HG03095 (cell line): ENCODE measurements around the gene ABCG1.

Experiments
- ATAC-seq: cut with Tn5 transposase; IDR thresholded peaks from one replicate; pipeline ENCODE4 v1.9.1; 2021; ENCODE audit warnings: moderate library complexity; ENCODE audit not compliant: unreplicated experiment

Gene ABCG1

GRCh38 chr21:42317826-42318746, 99.1 kb downstream of the ABCG1 start:
- no peak for ATAC-seq

DNA sequence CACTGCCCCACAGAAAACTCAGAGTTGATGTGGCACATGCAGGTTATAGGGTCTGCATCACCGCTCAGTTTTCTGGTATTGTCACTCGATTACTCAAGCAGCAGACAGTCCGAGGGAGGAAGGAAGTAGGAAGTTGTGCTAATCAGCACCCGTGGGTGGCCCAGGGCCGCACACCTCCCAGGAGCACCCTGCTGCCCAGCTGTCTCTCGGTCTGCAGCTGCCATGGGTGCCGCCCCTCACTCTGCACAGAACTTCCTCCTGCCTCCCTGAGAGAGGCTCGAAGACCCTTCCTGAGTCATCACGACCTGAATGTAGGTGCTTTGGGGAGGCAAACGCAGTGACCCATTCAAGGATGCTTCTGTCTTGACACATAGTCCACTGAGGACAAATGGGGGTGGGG, 100.4 kb downstream of the ABCG1 start:
- no peak for ATAC-seq

DNA sequence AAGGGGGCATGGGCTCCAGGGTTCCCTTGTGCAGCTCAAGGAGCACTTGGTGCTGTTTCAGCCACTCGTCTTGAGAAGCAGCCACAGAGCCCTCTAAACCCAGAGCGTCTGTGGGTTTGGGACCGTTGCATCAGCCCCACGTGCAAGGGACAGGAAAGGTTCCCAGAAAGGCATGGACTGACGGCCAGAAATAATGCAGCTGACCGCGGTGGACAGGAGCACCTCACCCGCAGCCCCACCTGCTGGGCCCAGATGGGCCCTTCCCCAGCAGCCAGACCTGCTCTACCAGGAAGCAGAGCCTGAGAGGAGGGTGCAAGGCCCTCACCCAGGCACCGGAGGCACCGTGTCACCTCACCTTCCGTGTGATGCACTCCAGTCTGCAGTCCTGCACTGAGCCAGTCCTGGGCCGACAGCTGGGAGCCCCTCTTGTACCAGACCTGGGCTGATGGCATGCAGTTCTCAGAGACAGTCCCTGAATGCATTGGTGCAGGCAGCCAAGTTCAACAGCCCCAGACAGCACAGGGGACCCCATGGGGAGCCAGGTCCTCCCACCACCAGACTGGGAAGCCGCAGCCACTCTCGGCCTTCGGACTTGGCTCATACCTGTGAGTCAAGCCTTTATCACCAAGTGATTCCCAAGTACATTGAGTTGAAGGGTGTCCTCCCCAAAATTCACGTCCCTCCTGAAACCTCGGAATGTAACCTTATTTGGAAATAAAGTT, 101.1 kb downstream of the ABCG1 start:
- no peak for ATAC-seq

DNA sequence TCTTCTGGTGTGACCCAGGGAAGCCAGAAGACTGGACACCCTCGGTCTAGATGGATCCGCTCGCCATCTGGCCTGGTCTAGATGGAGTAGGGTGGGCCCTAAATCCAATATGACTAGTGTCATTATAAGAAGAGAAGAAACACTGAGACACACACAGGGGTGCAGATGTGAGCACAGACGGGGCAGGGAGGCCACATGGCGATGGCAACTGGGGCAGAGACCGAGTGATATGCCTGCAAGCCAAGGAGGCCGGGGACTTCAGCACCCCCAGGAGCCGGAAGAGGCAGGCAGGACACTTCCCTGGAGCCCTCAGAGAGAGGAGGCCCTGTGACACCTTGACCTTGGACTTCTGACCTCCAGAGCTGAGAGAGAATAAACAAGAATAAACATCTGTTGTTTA, 101.9 kb downstream of the ABCG1 start:
- no peak for ATAC-seq

DNA sequence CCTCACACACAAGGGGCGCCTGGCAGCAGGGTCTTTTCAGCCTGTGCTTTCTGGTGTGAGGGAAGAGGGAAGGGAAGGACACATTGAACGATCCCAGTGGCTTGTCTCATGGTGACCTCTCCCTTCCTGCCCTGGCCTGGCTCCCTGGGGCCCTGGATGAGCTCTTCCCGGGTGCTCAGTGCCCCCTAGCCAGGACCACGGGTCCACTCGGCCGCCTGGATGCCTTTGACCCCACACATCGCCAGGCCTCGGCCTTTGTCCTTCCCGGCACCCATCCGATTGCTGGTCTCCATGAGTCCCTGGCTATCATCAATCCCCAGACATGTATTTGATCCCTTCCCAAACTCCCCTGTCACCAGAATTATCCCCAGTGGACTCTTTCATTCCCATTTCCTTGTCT, 102.3 kb downstream of the ABCG1 start:
- ATAC-seq, result no peak

DNA sequence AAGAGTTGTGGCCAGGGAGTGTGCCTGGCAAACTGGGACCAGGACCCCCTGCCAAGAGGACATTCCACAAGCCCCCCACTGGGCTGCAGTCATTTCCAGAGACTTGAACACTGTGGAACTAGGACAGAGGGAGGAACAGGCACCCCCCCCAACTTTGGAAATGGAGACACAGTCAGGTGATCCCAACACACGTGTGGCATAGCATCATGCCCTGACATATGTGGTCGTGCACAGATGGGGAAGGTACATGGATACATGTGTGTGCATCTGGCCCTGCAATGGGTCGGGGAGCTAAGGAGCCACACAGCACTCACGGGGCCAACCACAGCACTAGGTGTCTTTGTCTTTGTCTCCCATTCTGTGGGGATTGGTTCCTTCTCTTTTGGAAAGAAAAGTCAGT, 102.9 kb downstream of the ABCG1 start:
- ATAC-seq, result no peak

DNA sequence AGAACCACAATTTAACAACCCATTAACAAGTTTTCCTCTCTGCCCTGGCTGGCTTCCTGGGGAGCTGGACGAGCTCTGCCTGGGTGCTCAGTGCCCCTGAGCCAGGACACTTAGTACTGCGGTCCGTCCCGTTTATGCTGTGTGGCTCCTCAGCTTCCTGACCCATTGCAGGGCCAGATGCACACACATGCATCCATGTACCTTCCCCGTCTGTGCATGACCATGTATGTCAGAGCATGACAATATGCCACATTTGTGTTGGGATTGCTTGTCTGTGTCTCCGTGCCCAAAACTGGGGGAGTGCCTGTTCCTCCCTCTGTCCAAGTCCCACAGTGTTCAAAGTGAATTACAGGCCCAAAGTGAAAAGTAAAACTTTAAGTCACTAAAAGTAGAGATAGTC, 106.0 kb downstream of the ABCG1 start:
- ATAC-seq, result no peak

GRCh38 chr21:42330380-42331371, 111.7 kb downstream of the ABCG1 start:
- no peak for ATAC-seq

- ATAC-seq, result no peak
Observed at GRCh38 chr21:42331660-42332059, 112.7 kb downstream of the ABCG1 start.

DNA sequence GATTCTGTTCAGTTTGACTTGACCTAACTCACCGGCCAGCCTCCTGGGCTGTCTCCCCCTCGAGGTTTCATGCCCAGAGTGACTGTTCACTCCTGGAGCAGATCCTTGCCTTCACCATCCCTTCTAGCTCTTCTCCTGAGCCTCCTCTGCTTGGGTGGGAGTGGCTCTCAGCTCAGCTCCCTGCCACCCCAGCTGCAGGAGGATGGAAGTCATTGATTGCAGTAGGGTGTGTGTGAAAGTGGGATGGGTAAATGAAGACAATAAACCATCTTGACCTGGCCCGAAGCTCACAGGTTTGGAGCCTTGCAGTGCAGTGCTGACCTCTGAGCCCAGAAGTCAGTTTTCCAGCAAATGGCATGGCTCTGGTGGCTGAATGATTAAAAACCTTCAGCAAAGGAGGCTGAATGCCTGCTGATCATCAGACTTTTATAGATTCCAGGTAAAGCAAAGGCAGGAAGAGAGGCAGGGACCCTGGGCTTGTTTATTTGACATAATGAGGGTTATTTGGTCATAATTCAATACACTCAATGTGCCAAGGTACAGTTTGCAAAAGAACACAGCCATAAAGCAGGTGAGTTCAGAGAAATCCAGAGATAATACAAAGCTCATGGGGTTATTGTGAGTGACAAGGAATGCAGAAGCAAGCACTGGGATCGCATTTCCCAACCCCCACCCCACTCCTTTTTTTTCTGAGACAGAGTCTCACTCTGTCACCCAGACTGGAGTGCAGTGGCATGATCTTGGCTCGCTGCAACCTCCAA, 113.8 kb downstream of the ABCG1 start:
- ATAC-seq, result no peak

DNA sequence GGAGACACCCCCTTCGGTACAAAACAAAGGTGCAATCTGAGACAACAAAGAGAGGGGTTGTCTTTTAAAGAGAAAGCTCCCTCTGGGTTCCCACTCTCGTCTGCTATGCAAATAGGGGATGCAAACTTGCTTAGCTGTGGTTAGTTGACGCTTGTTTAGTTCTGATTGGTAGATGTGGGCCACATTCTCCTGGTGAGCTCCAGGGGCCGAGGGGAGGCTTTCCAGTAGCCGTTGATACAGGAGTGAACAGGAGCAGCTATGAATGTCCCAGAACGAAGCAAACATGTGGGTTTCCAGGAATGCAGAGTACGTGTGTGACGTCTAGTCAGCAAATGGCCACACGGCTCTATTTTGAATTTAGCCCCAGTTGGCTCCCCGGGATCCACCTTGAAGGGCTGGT, 117.1 kb downstream of the ABCG1 start:
- ATAC-seq, result no peak

DNA sequence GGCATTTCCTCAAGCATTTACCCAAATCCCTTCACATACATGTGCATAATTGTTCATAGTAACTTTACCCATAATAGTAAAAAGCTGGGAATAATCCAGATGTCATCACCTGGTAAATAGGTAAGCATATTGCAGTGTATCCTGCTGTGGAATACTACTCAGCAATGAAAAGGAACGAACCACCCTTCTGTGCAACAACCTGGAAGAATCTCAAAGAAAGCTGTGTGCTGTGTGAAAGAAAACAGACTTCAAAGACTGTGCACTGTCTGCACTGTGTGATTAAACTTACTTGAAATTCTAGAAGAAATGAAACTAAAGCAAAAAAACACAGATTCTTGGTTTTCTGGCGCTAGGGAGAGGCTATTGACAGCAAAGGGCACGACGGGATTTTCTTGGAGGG, 118.3 kb downstream of the ABCG1 start:
- no peak for ATAC-seq

- ATAC-seq, result no peak
Observed at GRCh38 chr21:42337830-42338728, 119.1 kb downstream of the ABCG1 start.

DNA sequence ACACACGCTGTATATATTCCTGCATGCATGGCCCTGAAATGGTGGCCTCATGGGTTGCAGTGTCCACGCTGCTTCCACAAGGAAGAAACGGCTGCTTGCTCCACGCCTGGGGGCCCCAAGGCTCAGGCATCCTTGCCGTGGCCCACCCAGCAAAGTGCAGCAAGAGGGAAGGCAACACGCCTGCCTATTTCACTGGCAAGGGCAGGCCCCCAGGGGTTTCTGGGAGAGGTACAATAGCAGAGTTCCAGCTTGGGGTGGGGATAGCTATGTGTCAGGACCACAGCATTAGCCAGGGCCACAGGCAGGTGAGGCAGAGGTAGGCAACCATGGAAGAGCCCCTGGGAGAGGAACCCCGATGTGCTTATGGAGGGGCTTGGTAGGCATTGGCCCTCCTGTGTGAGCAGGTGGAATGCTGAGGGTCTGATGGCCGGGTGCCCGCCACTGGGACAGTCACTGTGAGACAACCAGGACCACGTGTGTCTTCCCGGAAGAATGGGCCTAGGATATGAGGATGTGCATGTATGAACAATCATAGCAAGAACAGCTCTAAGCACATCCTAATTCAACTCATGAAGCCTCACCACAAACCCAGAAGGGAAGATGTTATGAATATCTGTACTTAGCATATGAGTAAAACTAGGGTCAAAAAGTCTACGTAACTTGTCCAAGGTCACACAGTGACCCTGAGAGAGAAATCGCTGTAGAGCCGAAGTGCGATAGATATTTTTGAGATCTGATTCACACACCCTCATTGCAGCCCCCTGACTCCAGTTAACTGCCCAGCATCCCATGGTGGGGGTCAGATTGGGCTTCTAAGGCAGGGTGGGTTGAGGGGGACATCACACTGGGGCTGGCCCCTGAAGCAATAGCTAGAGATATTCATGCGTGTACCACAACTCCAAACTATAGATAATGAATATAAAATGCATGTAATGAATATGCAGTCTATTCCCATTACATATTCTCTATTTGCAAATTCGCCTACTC, 120.1 kb downstream of the ABCG1 start:
- ATAC-seq, result no peak

DNA sequence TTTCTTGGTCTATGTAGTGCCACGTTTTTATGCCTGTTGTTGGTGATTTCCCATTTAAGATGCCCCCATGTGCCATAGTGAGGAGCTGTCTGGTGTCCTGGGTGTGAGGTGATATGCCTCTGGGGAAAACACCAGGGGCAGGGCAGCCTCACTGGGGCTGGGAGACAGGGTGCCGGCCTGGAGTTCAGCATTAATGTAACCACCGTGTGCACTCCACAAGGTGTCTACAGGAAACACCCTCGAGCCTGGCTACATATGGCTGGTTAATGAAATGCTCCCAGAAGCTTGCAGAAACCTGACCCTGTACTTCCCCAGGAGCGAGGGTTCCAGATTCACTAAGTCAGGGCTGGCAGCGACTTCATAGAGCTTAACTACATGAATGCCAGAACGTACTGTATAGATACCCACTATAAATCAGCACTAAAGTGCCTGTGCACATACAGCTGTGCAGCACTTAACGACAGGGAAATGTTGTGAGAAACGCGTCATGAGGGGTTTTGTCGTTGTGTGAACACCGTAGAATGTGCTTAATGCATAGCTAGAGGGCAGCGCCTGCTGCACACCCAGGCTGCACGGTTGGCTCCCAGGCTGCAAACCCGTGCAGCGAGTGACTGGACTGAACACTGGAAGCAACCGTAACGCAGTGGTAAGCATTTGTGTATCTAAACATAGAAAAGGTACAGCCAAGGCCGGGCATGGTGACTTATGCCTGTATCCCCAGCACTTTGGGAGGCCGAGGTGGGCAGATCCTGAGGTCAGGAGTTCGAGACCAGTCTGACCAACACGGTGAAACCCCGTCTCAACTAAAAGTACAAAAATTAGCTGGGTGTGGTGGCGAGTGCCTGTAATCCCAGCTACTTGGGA, 121.5 kb downstream of the ABCG1 start:
- no peak for ATAC-seq

DNA sequence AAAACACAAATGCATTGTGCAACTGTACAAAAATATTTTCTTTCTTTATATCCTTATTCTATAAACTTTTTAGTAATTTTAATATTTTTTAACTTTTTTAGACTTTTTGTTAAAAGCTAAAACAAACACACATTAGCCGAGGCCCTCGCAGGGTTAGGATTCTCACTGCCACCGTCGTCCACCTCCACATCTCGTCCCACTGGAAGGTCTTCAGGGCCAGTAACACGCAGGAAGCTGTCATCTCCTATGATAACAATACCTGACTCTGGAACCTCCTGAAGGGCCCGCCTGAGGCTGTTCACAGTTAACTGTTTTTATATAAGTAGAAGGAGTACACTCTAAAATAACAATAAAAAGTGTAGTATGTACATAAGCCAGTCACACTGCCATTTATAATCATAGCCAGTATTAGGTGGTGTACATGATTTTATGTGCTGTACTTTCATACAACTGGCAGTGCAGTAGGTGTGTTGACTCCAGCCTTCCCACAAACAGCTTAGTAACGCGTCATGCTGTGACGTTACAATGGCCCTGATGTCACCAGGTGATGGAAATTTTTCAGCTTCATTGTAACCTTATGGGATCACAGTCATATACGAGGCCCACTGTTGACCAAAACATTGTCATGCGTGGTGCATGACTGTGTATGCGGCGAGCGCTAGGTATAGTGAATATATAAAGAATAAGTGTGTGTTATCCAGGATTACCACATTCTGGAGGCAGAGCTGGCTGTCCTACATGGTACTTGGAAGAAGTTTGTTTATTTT, 123.0 kb downstream of the ABCG1 start:
- ATAC-seq, result no peak
